GOT3 (cell line): ENCODE results near the gene ALKBH7.

ENCODE experiments used
- DNase-seq: peaks from one replicate; lab custom pipeline; 2025; ENCODE audit warnings: mixed read lengths; lab: John Stamatoyannopoulos, UW

ALKBH7 gene

GRCh38 chr19:6424195-6424938 is 51.8 kb downstream of the ALKBH7 start, which contains the start of gene KHSRP:
Gene KHSRP (minus strand): TSS chr19:6424811. CDS start chr19:6424701, 110 bp downstream.
- no peak for DNase-seq
